ENCODE data around the gene RAMP1. TPM values are rescaled to one million over a fixed set of nuclear protein-coding genes. Genes with fewer than 3 reads are reported as not detected.

Gene RAMP1
- total and polyA plus RNA-seq, 9 of the 15 experiments (the other 6 are each of a cell fraction or from before 2014, with no cell fraction given), result 0.72 to 0.77 TPM; not detected in 7

DNA sequence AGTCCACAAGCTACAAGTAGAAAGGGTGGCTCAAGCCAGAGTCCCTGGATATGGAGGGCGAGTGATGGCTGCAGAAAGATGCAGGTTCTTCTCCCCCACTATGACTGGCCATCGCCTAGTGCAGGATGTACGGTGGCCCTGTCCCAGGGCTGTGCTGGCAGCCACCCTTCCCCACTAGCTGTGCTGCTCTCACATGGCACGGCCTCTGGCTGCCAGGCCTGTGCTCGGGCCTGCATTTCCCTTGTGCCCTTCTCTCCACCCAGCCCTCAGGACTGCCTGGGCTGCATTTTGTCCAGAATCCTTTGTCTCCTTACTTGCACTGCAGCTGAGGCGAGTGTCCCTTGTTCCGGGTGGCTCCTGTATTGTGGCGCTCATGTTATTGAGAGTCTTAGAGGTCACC, 1.6 kb upstream of the RAMP1 start:
- H4K20me1 ChIP-seq (replicated peaks; ENCODE audit: control insufficient read depth, insufficient read depth, low read length), result no peaks in the 10 kb centered on the region
- in situ Hi-C loops (cut with MboI), result loop anchor here (10.0 to 25.0 kb wide), 2 partner anchors 247 to 405 kb away; partner anchors contain the start of gene ESPNL

More for the DNA sequence above, 1.6 kb upstream of the RAMP1 start:
- ChIA-PET CTCF (ENCODE audit: low intra/inter-chr PET ratio) (interaction anchor here (1.2 to 1.8 kb wide), 2 partner anchors 250 to 405 kb away, joined by 5 to 13 read pairs; no protein-coding TSS in a partner anchor), POLR2A (interaction anchor here (0.8 kb wide), 1 partner anchor 258 kb away, joined by 3 read pairs; no protein-coding TSS in a partner anchor)
- intact Hi-C loops (cut with micrococcal nuclease), result loop anchor here (1.0 to 10.0 kb wide), 3 partner anchors 252 to 405 kb away; partner anchors contain the start of gene KLHL30
- Histone ChIP-seq H3K4me3 (no peak overlapping the region), H3K27ac (ENCODE audit: extremely low read depth, low read depth, low read length) (no peak overlapping the region), H2AFZ (ENCODE audit: low read depth, low read length) (no peak overlapping the region), H3K4me1 (replicated peaks in 1 of 2; ENCODE audit: control insufficient read depth in 2 of 2, insufficient read depth in 2 of 2, low read length in 2 of 2) (peaks cover 0 to 8% of the 10 kb centered on the region in 2 experiments; a peak in 1 of 5 replicates), H3K9me1 (ENCODE audit: control insufficient read depth, insufficient read depth, low read length) (no peaks in the 10 kb centered on the region), H3K79me2 (ENCODE audit: control insufficient read depth, insufficient read depth, low read length) (no peaks in the 10 kb centered on the region), H3K27me3 (ENCODE audit: control insufficient read depth in 2 of 2, insufficient read depth in 2 of 2, low read length in 2 of 2) (peaks cover 10 to 40% of the 10 kb centered on the region in 2 experiments; a peak in 4 of 5 replicates), H3K36me3 (ENCODE audit: control insufficient read depth, insufficient read depth, low read length) (no peaks in the 10 kb centered on the region), H3K9ac (ENCODE audit: insufficient read depth in 1 of 2, low read depth in 2 of 2, low read length in 2 of 2) (no peak overlapping the region), H3K4me2 (ENCODE audit: insufficient read depth, low read length) (no peak overlapping the region), H3K9me3 (replicated peaks; ENCODE audit: control insufficient read depth, insufficient read depth, low read depth, low read length) (no peaks in the 10 kb centered on the region)
- 2% methylated on average over 6 of the region's 8 CpGs for WGBS (ENCODE audit: insufficient coverage, low coverage, missing lambda C conversion rate)
- FAIRE-seq, result no peak
- no TSS peak for BruUV-seq (replicated peaks)
- no peak for ATAC-seq
- TF ChIP-seq ZNF76 (CRISPR knock-in tag; IDR thresholded peaks at IDR 0.05; ENCODE audit: borderline replicate concordance), result no peak
- no peak for TF ChIP-seq ZNF121 (CRISPR knock-in tag; conservative IDR thresholded peaks at IDR 0.05)
- TF ChIP-seq CREBBP (IDR thresholded peaks at IDR 0.05; ENCODE audit: low read depth, low read length), result no peak
- no peak for TF ChIP-seq SRF (CRISPR knock-in tag; IDR thresholded peaks at IDR 0.05)
- TF ChIP-seq GTF3C2 (IDR thresholded peaks at IDR 0.05; ENCODE audit: borderline replicate concordance, extremely low read depth, insufficient read length), result no peak
- no peak for TF ChIP-seq SMAD4 (CRISPR knock-in tag; conservative IDR thresholded peaks at IDR 0.05)
- no peak for TF ChIP-seq ARID4B (CRISPR knock-in tag; IDR thresholded peaks at IDR 0.05)
- DNase-seq (ENCODE audit: extremely low read depth in 1 of 4, low spot score in 3 of 4), result no peak
